GM12864 (cell line): ENCODE data around the gene TMEM143.
A peak's percentile ranks its signal among the peaks of the same experiment; 100 is the strongest.

ENCODE experiments used
- DNase-seq: peaks from one replicate; pipeline ENCODE4 v3.0.0-alpha.2; 2011; ENCODE audit warnings: low read depth
- H3K4me3 ChIP-seq: 2 replicates; pipeline ENCODE4 v1.5.1; 2011; ENCODE audit warnings: mild to moderate bottlenecking, low read depth, low read length, control low read depth
- CTCF ChIP-seq: IDR thresholded peaks from 2 replicates; pipeline ENCODE4 v1.5.1; 2011; ENCODE audit warnings: low read depth, mild to moderate bottlenecking, moderate library complexity, low read length, control low read depth, inconsistent platforms; ENCODE audit errors: missing control alignments

The TMEM143 gene

GRCh38 chr19:48338802-48339503 lies 24.8 kb downstream of the TMEM143 start:
- TF ChIP-seq CTCF: no peak
- H3K4me3 ChIP-seq: no peak overlapping the region
- no peak for DNase-seq

- TF ChIP-seq CTCF: no peak
- no peak overlapping the region for H3K4me3 ChIP-seq
- no peak for DNase-seq
Observed at GRCh38 chr19:48338253-48338755, 25.4 kb downstream of the TMEM143 start.

- DNase-seq: peak; percentile 80
- TF ChIP-seq CTCF: peak; percentile 86
- H3K4me3 ChIP-seq: peak overlapping the region; percentile 88
Observed at GRCh38 chr19:48333467-48334384, 30.0 kb downstream of the TMEM143 start.

GRCh38 chr19:48332662-48333466 lies 30.9 kb downstream of the TMEM143 start:
- peak; percentile 100 for DNase-seq
- no peak for TF ChIP-seq CTCF
- peak overlapping the region; percentile 88 for H3K4me3 ChIP-seq

- no peak for DNase-seq
- H3K4me3 ChIP-seq: peak overlapping the region; percentile 88
- TF ChIP-seq CTCF: no peak
Observed at GRCh38 chr19:48332351-48332661, 31.4 kb downstream of the TMEM143 start.

- DNase-seq: peak; percentile 84
- TF ChIP-seq CTCF: no peak
- peak overlapping the region; percentile 50 for H3K4me3 ChIP-seq
Observed at GRCh38 chr19:48330012-48330681, 33.6 kb downstream of the TMEM143 start.
